GM21360 (cell line): ENCODE measurements around the gene SYNDIG1.

Experiments used
- ATAC-seq: cut with Tn5 transposase; IDR thresholded peaks from one replicate; pipeline ENCODE4 v1.9.1; 2021; ENCODE audit warnings: mild to moderate bottlenecking, moderate library complexity; ENCODE audit not compliant: unreplicated experiment

The SYNDIG1 gene

DNA sequence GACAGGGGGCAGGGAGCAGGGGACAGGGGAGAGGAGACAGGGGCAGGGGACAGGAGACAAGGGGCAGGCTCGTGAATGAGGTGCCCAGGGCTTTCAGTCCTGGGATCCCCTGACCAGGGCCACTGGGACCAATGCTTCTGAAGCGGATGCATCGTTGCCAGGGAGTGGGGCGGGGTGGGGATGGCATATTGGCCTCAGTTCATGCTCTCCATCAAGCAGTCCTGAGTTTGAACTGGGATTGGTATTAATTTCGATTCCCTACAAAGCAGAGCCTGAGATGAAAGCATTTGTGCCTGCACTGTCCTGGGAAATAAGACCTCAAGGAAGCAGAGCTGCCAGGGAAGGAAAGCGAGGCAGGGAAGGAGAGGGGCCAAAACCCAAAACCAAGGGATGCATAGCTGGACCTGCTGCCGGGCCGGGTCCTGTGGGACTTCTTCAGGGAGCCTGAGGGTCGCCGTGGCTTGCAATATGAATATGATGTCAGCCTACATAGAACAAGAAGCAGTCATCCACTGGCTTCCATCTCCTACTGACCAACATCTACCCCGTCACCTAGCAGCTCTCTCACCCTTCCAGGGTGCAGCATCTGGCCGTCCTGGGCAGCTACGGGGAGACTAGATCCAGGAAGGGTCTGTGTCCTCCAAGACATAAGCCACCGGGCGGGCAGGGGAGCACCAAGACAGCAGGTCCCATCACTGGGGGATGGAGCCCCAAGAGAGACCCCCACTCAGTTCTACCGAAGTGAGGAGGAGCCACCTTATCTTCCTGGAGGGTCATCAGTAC is 233.3 kb downstream of the SYNDIG1 start:
- ATAC-seq = no peak

GRCh38 chr20:24703284-24703610 is 233.8 kb downstream of the SYNDIG1 start:
- ATAC-seq = no peak

GRCh38 chr20:24704899-24705298 is 235.5 kb downstream of the SYNDIG1 start:
- no peak for ATAC-seq

DNA sequence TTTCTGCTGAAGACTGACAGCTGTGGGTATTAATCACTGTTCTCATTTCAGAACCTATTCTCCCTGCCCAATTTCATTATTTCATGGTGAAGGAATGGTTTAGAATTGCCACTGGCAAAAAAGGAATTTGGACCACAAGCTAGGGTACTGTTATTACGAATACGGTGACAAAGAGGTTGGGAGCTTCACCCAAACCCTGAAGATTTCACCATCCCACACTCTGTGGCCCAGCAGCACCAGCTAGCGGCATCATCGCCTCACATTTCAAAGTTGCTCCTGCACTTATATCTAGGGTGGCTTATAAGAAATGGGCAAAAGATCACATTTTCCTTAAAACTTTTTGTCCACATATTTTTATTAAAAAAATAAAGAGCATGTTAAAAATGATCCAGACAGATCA is 236.1 kb downstream of the SYNDIG1 start:
- no peak for ATAC-seq

DNA sequence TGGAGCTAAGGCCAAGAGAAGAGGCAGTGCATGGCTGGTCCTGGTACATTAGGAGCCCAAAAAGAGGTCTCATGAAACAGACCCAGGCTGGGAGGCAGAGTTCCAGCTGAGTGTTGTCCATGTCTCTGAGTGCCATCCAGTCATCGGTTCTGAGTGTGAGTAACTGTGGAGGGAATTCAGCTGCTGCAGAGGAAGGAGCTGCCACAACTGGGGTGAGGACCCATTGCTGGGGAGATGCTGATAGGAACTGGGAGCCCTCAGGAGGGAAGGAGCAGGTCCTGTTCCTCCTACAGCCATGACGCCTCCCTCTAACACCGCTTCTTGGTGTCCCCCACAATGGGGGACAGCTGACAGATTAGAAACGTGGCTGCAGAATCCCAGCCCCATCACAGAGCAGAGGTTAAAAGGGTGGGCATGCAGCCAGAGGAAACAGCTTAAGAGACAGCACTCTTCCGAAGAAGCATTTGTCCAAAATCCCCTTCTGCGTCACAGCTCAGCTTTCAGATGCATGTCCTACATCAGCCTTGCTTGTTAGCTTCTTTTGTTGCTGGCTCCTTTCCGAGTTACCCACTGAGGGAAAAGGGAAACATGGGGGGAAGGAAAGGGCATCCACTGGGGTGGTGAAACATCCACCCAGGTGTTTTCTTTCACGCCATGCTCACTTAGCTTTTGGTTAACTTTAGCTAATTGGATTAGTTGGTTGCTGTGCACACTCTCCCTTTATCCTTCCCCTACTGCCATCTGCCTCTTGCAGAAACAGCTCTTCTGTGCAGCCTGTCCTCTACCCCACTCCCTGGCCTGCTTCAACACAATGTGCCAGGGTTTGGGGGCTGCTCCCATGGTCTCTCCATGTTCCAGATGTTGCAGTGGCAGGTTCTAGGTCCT is 239.2 kb downstream of the SYNDIG1 start:
- ATAC-seq = no peak
